ENCODE data around the gene TFF1.

- TF ChIP-seq, protein P1, sequence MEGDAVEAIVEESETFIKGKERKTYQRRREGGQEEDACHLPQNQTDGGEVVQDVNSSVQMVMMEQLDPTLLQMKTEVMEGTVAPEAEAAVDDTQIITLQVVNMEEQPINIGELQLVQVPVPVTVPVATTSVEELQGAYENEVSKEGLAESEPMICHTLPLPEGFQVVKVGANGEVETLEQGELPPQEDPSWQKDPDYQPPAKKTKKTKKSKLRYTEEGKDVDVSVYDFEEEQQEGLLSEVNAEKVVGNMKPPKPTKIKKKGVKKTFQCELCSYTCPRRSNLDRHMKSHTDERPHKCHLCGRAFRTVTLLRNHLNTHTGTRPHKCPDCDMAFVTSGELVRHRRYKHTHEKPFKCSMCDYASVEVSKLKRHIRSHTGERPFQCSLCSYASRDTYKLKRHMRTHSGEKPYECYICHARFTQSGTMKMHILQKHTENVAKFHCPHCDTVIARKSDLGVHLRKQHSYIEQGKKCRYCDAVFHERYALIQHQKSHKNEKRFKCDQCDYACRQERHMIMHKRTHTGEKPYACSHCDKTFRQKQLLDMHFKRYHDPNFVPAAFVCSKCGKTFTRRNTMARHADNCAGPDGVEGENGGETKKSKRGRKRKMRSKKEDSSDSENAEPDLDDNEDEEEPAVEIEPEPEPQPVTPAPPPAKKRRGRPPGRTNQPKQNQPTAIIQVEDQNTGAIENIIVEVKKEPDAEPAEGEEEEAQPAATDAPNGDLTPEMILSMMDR (IDR thresholded peaks at IDR 0.05) = no peak
- TF ChIP-seq POLR2AphosphoS5 (IDR thresholded peaks at IDR 0.05) (no peak), POLR2A (IDR thresholded peaks at IDR 0.05) (no peak), EP300 (IDR thresholded peaks at IDR 0.05; ENCODE audit: low read depth) (no peak)
Measured at GRCh38 chr21:42321231-42321630, 45.1 kb downstream of the TFF1 start.

Data from transverse colon (tissue), 4 donors.